ENCODE data around the gene AP5Z1.

The AP5Z1 gene

DNA sequence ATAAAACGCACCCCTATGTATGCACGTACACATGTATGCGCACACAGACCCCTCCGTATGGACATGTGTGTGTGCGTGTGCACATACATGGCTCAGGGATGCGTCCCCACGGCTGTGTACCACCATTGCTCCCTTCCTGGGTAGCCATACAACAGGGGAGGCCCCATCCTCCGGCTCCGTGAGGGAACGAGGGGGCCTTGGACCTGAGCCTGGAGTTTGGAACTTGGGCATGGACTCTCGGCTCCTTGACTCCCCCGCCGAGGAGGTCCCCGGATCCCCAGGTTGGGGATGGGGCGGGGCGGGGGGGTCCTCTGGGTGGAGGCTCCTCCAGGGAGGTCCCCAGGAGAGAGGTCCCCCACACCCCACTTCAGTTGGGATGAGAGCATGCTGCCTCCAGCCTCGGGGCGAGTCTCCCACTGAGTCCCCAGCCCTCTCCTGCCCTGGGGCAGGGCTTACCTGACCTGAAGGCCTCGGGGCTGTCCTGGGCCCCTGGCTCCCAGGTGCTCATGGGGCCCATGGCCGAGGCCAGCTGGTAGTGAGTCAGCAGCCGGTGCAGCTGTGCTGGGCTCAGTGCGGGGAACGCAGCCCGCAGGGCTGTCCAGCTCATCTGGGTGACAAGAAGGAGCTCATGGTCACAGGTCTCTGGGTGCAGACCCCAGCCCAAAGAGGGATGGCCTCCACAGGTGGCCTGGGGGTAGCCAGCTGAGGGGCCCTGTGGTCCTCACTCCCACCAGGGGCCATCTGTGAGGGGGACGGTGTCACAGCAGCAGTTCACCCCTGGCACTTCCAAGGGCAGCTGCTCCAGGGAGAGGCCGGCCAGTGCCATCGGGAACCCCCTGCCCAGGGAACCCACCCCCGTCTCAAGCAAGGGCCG, 29.9 kb downstream of the AP5Z1 start:
- no peak for DNase-seq

DNA sequence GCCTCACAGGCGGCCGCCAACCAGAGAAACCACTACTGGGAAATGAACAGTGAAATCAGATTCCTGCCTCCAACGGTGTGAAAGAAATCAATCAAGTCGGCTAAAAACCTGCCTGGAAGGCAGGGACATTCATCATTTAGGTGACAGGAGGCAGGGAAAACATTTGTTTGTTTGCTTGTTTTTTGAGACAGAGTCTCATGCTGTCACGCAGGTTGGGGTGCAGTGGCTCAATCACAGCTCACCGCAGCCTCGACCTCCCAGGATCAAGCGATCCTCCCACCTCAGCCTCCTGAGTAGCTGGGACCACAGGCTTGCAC, 30.5 kb downstream of the AP5Z1 start:
- DNase-seq: no peak

DNA sequence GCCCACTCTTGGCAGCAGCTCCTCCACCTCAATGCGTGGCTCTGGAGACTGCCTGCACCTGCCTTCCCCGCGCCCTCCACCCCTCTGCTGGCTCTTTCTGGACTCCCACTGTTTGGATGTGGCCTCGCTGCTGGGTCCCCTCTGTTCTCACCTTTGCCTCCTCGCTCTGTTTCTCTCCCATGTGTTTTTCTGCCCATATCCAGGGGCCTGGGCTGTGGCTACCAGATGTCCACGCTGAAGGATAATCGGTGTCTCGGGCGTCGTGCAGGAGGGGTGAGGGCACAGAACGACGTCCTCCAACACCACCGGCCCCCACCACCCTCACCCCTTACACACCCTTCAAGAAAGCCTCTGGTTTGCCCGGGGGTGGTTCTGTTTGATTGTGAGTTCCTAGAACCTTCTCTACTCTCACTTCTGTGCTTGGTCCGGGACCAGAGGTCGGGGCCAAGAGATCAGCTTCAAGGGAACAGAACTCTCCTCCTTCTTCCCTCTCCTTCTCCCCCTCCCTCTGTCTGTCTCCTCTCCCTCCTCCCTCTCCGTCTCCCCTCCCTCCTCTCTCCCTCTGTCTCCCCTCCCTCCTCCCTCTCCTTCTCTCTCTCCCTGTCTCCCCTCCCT, 31.7 kb downstream of the AP5Z1 start:
- DNase-seq: no peak

DNA sequence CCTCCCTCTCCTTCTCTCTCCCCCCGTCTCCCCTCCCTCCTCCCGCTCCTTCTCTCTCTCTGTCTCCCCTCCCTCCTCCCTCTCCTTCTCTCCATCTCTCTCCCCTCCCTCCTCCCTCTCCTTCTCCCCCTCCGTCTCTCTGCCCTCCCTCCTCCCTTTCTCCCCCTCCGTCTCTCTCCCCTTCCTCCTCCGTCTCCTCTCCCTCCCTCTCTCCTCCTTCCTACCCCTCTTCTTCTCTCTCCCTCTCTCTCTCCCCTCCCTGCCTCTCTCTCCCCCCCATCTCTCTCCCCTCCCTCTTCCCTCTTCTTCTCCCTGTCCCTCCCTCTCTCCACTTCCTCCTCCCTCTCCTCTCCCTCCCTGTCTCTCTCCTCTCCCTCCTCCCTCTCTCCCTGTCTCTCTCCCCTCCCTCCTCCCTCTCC, 32.2 kb downstream of the AP5Z1 start:
- DNase-seq: no peak

DNA sequence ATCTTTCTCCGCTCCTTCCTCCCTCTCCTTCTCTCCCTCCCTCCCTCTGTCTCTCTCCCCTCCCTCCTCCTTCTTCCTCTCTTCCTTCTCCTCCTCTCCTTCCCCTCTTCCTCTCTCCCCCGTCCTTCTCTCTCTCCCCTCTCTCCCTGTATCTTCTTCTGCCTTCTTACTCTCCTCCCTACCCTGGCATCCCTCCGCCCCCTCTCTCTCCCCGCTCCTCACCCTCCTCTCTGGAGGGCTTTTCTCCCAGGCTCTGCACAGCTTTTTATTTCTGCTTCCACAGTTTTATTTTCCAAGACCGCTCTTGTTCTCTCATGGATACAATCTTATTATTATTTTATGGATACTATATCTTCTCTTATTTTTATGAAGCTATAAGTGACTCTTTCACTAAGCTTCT, 32.6 kb downstream of the AP5Z1 start:
- DNase-seq: no peak

DNA sequence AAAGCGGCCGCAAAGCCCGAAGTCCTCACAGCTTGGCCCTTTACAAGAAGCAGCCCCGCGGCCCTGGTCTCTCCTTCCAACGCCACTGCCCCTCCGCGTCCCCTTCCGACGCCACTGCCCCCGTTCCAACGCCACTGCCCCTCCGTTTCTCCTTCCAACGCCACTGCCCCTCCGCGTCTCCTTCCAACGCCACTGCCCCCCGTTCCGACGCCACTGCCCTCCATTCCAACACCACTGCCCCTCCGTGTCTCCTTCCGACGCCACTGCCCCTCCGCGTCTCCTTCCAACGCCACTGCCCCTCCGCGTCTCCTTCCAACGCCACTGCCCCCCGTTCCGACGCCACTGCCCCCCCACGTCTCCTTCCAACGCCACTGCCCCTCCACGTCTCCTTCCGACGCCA, 33.1 kb downstream of the AP5Z1 start:
- DNase-seq: no peak

DNA sequence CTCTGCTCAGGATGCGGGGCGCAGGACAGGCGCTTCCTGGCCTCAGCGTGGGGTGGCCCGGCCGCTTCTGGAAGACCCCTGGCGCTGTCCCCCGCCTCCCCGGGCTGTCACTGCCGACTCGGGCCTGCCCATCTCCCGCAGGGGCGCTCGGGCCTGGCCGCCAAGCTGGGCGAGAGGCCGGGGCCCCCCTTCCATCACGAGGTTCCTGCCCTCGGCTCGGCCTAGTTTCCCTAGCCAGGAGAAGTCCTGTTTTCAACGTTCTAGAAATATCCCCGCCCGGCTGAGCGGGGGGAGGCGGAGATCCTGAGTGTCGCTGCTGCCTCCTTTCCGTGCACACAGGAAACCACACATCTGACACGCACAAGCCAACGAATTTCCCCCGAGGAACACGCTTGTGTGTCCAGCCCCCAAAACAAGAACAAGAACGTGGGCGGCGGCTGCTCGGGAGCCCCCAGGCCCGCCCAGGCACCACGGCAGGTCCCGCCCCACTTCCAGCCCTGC, 33.7 kb downstream of the AP5Z1 start:
- DNase-seq: peak; percentile 24

DNA sequence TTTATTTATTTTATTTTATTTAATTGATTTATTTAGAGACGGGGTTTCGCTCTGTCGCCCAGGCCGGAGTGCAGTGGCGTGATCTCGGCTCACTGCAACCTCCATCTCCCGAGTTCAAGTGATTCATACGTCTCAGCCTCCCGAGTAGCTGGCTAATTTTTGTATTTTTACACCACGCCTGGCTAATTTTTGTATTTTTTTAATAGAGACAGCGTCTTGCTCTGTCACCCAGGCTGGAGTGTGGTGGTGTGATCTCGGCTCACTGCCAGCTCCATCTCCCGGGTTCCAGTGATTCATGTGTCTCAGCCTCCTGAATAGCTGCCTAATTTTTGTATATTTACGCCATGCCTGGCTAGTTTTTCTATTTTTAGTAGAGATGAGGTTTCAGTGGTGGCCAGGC, 34.2 kb downstream of the AP5Z1 start:
- DNase-seq: no peak

DNA sequence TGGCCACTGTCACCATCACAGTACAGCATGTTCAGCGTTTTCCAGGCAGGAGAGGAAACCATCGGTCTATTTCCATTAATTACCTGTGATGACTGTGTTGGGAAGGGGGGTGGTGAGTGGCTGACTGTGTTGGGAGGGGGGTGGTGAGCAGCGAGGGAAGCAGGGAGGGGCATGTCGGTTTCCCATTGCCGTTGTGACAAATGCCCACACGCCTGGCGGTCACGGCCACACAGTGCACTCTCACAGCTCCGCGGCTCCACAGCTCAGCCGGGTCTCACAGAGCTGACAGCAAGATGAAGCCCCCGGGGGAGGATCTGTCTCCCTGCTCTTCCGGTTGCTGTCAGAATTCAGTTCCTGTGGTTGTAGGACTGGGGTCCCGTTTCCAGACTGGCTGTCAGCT, 39.0 kb downstream of the AP5Z1 start:
- no peak for DNase-seq

DNA sequence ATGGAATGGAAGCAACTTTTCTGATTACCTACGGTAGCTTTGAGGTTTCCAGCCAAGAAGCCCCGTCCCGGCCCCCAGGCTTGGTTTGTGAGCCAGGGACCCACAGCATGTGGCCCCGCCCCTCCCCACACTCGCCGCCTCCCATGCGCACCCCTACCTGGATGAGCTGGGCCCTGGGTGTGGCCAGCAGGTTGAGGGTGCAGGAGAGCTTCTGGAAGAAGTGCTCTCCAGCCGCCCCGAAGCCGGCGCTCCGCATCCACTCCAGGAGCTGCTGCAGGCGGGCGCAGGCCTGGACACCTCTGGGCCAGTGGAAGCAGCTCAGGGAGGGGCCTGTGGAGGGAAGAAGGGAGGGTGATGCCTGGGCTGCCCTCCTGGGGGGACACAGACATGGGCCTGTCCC, 39.7 kb downstream of the AP5Z1 start:
- no peak for DNase-seq

DNA sequence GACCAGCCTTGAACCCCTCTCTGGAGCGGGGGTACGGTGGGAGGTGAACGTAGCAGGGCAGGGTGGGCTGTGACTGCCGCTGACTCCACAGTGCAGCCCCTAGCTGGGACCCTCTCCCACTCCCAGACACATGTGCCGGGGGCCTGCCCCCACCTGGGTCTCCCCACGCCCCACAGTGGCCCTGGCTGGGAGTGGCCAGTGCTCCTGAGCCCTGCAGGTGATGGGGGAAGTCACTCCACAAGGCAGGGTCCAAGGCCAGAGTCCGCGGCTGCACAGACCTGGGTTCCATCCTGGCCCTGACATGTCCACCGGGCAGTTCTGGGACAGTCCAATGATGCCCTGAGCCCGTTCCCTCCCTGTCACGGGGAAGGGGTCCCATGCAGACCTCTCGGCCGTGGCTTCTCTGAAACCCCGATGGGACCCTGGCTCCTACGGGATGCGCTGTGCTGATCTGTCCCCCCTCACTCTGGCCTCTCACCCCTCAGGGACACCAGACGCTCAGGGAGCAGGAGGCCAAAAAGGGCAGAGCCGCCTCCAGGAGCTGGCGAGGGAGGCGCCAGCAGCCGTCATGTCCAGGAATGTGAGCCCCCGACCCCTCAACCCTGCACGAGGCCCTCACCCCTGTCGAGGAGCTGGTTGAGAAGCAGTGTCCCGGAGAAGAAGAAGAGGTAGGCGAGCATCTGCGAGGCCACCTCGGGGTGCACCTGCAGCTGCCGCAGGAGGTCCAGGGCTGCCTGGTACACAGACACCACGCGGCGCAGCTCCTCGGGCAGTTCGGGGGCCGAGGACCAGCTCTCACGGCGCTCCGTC, 40.4 kb downstream of the AP5Z1 start:
- no peak for DNase-seq

DNA sequence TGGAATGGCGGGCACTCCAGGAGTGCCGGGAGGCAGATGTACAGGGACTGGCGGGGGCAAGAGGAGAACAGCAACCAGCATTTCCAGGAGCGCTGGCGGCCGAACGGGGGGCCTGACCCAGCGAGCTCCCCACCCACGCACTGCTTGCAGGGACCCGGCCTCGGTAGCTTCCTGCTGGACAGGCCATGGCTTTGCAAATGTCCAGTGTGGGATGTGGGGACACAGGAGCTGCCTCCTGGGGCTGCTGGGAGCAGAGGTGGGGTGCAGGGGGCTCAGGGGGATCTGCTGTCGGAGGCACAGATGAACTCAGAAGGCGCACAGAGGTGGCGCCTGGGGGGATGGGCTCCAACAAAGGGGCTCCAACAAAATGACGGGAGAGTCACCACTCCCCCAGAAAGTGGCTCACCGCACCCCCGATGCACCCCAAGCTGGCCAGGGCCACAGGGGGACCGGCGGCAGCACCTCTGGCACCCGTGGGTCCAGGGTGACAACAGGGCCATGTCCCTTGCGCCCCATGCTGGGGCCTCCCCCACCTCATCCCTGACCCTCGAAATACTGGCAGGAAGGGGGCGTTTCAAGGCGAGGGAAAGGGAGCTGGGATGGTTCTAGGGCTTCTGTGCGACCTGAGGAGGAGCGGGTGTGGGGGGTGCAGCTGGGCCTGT, 41.1 kb downstream of the AP5Z1 start:
- no peak for DNase-seq

DNA sequence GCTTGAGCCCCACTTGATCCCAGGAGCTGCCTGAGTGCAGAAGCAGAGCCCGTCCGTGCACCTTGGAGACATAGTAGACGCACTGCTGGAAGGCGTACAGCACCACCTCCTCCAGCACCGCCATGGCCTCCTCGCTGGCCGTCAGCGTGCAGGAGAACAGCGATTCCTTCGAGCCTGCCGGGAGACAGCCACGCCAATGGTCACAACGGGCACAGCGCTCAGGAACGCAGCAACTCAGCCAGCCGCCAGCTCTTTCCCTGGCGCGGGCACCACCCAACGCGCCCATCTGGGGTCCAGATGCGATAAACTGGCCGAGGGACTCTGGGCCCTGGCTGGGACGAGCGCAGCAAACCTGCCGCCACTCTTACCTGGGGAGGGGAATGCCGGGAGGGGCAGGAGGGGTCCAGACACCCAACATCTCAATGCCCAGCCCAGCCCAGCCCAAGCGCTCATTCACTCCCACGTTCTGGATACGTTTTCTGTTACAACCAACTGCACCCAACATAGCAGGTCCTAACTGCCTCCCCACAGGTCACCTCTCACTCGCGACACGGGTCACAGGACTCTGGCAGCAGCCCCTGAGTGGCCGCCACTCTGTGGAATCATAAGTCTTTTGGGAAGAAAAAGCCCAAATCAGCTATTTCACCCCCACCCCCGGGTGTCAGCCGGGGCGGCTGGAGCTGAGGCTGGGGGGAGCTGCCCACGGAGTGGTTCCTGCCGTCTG, 41.9 kb downstream of the AP5Z1 start:
- no peak for DNase-seq

DNA sequence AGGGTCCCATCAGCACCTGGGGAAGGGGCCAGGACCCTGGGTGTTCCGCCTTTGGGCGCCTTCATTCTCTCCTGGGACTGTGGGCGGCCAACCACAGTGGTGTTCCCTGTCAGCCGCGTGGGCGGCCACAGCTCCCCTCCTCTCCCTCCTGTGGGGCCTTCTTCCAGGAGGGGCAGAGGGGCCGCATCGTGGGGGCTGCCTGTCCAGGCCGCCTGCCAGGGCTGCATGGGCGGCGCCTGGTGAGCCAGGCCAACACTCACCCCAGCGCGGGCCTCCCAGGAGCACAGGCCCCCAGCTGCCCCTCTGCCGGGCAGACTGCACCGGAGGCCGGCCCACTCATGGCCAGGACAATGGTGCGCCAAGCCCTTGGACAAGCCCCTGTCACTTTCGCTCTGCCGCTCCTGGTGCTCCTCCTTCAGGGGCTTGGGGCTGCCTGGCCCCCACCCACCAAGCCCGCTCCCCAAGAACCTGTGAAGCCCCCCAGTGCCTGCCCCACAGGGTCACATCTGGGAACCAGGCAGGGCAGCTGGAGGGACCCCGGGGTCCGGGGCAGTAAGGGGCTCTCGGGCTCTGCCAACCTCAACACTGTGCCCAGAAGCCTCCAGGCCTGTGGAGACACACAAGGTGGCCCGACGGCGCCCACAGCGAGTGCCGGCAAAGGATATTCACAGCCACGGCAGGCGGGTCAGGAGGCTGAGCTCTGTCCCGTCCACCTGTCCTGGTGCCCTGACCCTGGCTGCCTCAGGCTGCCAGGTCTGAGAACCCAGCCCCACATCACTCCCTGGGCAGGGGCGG, 42.8 kb downstream of the AP5Z1 start:
- DNase-seq: no peak

DNA sequence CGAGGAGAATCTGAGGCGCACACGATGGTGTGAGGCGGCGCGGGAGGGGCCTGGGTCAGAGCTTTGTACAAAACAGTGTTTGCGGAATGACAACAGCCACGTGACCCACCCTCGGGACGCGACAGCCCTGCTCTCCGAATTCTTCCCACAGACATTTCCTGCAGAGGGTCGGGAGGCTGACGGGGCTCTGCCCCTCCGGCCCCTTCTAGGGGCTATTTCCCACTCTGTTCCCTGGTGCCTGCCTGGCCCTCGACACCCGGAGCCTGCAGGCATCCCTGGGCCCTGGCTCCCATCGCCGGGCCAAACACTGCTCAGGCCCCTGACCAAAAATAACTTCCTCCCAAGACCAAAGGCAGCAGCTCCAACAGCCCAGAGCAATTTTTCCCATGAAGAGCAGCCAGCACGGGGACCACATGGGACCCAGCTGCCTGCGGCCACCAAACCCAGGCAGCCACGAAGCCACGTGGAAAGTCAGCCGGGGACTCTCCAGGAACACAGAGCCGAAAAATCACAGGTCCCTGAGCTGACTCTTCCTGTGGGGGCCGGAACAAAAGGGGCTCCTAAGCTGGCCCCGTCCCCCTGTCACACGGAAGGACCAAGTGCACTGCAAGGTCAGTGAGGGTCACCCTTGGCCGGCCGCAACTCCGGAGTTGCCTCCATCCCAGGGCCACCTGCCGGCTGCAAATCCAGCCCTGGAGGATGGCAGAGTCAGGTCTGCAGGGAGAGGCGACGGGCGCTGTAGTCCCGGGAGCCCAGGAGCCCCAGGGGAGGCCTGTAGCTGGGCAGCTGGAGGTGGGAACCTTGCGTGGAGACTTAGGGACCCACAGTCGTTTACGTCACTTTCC, 44.4 kb downstream of the AP5Z1 start:
- DNase-seq: no peak

DNA sequence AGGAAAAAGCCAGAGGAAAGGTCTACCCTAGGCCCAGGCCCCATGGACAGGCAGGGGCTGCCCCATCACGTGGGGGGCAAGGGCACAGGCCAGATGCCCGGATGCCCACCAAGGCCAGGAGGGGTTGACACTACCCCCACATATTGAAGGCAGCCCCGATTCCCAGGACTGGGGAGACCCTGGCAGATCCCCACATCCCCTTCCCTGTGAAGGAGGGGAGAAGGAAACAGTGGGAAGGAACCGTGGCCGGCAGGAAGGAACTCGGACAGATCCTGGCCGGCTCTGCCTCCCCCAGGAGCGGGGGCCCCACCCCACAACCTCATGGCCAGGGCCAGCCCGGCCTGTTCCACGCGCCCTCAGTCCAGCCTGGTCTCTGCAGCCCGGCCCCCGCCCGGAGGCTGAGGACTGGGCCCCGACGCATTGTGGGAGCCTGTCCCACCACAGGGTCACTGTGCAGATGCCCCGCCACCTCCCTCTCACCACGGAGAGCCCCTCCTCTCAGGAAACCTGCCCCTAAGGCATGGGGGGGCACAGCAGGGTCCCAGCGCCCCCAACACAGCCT, 45.1 kb downstream of the AP5Z1 start:
- no peak for DNase-seq

DNA sequence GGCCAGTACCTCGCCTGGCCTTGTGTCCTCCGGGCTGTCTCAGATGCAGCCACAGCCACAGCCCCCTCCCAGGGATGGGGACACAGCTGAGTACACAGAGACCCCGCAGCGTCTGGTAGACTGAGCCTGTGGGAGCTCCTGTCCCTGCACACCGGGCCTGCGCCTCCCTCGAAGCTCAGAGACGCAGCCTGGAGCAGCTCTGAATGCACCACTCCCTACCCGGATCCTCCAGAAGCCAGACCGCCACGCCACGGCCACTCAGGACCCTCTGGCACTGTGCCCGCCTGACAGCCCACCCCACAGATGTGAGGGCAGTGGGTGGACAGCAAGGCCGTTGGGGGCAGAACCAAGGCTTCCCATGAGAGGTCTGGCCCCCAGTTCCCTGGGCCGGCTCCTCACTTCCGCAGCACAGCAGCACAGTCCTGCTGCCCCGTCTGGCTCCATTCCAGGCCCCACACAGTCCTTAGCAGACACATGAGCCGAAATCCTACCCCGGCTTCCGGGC, 45.6 kb downstream of the AP5Z1 start:
- no peak for DNase-seq

DNA sequence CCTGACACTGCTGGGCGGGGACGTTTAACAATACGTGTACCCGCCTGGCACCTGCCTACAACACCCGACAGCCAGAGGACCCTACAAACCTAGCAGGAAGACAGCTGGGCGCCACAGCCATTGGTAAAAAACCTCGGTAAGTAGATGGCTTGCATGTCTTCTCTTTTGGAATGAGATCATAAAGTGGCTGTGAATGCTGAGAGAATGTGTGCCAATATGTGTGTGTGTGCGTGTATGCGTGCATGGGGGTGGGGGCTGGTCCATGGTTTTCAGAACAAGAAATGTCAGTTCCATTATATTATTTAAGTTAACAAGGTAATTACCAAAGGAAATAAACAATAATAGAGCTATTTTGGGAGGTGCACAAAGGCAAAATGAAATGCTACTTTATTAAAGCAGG, 47.3 kb downstream of the AP5Z1 start:
- DNase-seq: no peak

DNA sequence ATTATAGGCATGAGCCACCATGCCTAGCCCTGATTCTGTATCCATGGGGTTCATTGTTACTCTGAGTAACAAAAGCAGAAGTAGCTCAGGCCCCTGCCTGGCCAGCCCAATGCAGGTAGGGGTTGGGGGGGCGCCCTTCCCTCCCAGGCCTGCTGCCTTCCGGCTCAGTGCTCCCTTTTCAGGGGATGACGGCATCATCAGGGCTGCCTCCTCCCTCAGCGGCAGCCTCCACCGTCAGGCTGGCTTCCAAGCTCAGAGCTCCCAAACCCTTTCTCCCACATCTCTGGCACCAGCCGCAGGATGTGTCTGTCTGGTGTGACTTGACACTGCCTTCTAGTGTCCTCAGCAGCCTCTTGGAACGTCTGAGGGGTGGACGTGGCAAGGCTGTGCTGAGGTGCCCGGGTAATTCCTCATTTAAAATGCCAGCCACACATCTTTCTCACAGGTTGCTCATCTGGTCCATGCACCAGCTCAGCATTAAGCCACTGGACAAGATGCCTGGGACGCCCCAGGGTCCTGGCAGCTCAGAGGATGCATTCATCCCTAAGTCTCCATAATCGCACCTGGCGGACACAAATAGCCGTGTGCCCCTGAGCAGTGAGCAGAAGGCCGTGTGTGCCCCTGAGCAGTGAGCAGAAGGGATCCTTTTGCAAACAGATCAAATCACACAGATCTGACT, 48.2 kb downstream of the AP5Z1 start:
- no peak for DNase-seq

All from effector CD8-positive, alpha-beta T cell (primary cell).